ENCODE data around the gene HFE.

DNA sequence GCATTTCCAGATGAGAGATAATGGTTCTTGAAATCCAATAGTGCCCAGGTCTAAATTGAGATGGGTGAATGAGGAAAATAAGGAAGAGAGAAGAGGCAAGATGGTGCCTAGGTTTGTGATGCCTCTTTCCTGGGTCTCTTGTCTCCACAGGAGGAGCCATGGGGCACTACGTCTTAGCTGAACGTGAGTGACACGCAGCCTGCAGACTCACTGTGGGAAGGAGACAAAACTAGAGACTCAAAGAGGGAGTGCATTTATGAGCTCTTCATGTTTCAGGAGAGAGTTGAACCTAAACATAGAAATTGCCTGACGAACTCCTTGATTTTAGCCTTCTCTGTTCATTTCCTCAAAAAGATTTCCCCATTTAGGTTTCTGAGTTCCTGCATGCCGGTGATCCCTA is 6.8 kb downstream of the HFE start:
- TF ChIP-seq, protein P1, sequence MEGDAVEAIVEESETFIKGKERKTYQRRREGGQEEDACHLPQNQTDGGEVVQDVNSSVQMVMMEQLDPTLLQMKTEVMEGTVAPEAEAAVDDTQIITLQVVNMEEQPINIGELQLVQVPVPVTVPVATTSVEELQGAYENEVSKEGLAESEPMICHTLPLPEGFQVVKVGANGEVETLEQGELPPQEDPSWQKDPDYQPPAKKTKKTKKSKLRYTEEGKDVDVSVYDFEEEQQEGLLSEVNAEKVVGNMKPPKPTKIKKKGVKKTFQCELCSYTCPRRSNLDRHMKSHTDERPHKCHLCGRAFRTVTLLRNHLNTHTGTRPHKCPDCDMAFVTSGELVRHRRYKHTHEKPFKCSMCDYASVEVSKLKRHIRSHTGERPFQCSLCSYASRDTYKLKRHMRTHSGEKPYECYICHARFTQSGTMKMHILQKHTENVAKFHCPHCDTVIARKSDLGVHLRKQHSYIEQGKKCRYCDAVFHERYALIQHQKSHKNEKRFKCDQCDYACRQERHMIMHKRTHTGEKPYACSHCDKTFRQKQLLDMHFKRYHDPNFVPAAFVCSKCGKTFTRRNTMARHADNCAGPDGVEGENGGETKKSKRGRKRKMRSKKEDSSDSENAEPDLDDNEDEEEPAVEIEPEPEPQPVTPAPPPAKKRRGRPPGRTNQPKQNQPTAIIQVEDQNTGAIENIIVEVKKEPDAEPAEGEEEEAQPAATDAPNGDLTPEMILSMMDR (IDR thresholded peaks at IDR 0.05), result no peak
- TF ChIP-seq POLR2A (IDR thresholded peaks at IDR 0.05) (no peak), POLR2AphosphoS5 (IDR thresholded peaks at IDR 0.05) (no peak)

Data from suprapubic skin (tissue), 4 donors.